Neural cell (in vitro differentiated cells): ENCODE measurements around the gene CLK4. TPM values are rescaled to one million over a fixed set of nuclear protein-coding genes. Genes with fewer than 3 reads are reported as not detected.

Experiments
- H2AFZ ChIP-seq: fragments of 200-600, 300-800 bp; sonication (generic), shearing (Covaris generic); 2 replicates; pipeline ENCODE4 v1.6.0; 2014; ENCODE audit warnings: low read depth, mild to moderate bottlenecking, antibody characterized with exemption, low read length, moderate library complexity
- H3F3A ChIP-seq: fragments of 200-600 bp; shearing (Covaris generic); 2 replicates; pipeline ENCODE4 v1.6.1; 2016; ENCODE audit warnings: mild to moderate bottlenecking, moderate library complexity, mixed read lengths, antibody characterized with exemption, low read length; ENCODE audit not compliant: insufficient read depth, poor library complexity, severe bottlenecking
- H3K27ac ChIP-seq: fragments of 200-600, 300-800 bp; sonication (generic), shearing (Covaris generic); 2 replicates; pipeline ENCODE4 v1.5.1; 2014; ENCODE audit warnings: mild to moderate bottlenecking, low read length, moderate library complexity
- H3K27me3 ChIP-seq: fragments of 300-800, 200-600 bp; sonication (generic), shearing (Covaris generic); 2 replicates; pipeline ENCODE4 v1.6.0; 2014; ENCODE audit warnings: mild to moderate bottlenecking, low read depth, low read length, moderate library complexity; ENCODE audit not compliant: insufficient read depth
- H3K36me3 ChIP-seq: fragments of 300-800, 200-600 bp; sonication (generic), shearing (Covaris generic); 2 replicates; pipeline ENCODE4 v1.5.1; 2014; ENCODE audit warnings: mild to moderate bottlenecking, antibody characterized with exemption, low read length, moderate library complexity; ENCODE audit not compliant: insufficient read depth
- H3K4me2 ChIP-seq: fragments of 300-800, 200-600 bp; sonication (generic), shearing (Covaris generic); 2 replicates; pipeline ENCODE4 v1.6.0; 2014; ENCODE audit warnings: mild to moderate bottlenecking, low read length
- H3K4me3 ChIP-seq: fragments of 300-800, 200-600 bp; sonication (generic), shearing (Covaris generic); 2 replicates; pipeline ENCODE4 v1.5.1; 2014; ENCODE audit warnings: mild to moderate bottlenecking, low read length, moderate library complexity
- H3K79me2 ChIP-seq: fragments of 200-600 bp; shearing (Covaris generic); replicated peaks from 2 replicates; pipeline ENCODE4 v1.6.0; 2014; ENCODE audit warnings: mild to moderate bottlenecking, low read length, moderate library complexity; ENCODE audit not compliant: insufficient read depth
- H3K9ac ChIP-seq: fragments of 300-800, 200-600 bp; sonication (generic), shearing (Covaris generic); 2 replicates; pipeline ENCODE4 v1.6.1; 2016; ENCODE audit warnings: mild to moderate bottlenecking, low read length, mixed read lengths
- H3K9me2 ChIP-seq: fragments of 200-600 bp; shearing (Covaris generic); 2 replicates; pipeline ENCODE4 v1.6.1; 2016; ENCODE audit warnings: mild to moderate bottlenecking, low read length, mixed read lengths; ENCODE audit not compliant: insufficient read depth
- H3K9me3 ChIP-seq: fragments of 200-600, 300-800 bp; sonication (generic), shearing (Covaris generic); 2 replicates; pipeline ENCODE4 v1.6.1; 2016; ENCODE audit warnings: mild to moderate bottlenecking, mixed run types, low read length, moderate library complexity, mixed read lengths
- H4K20me1 ChIP-seq: fragments of 200-600 bp; shearing (Covaris generic); 2 replicates; pipeline ENCODE4 v1.6.1; 2016; ENCODE audit warnings: mild to moderate bottlenecking, mixed run types; ENCODE audit not compliant: insufficient read depth
- CTCF ChIP-seq: fragments of 450-650 bp; IDR thresholded peaks from 2 replicates; pipeline ENCODE4 v1.5.1; 2014; ENCODE audit warnings: antibody characterized with exemption, mild to moderate bottlenecking, moderate library complexity; ENCODE audit not compliant: poor library complexity, severe bottlenecking
- EP300 ChIP-seq: fragments of 450-650 bp; conservative IDR thresholded peaks from 2 replicates; pipeline ENCODE4 v1.6.1; 2014; ENCODE audit warnings: antibody characterized with exemption, mild to moderate bottlenecking, moderate library complexity; ENCODE audit not compliant: poor library complexity, severe bottlenecking
- EZH2 ChIP-seq: fragments of 200-600, 300-800 bp; shearing (Covaris generic), sonication (generic); IDR thresholded peaks from 2 replicates; pipeline ENCODE4 v1.6.1; 2014; ENCODE audit warnings: antibody characterized with exemption, low read length, borderline replicate concordance, mild to moderate bottlenecking; ENCODE audit not compliant: insufficient read depth, poor library complexity, severe bottlenecking
- MXI1 ChIP-seq: fragments of 450-650 bp; conservative IDR thresholded peaks from 2 replicates; pipeline ENCODE4 v1.6.1; 2014; ENCODE audit warnings: antibody characterized with exemption, mild to moderate bottlenecking; ENCODE audit not compliant: poor library complexity, severe bottlenecking
- POLR2AphosphoS5 ChIP-seq: IDR thresholded peaks from 2 replicates; pipeline ENCODE4 v1.6.1; 2012
- RAD21 ChIP-seq: fragments of 450-650 bp; conservative IDR thresholded peaks from 2 replicates; pipeline ENCODE4 v1.6.1; 2014; ENCODE audit warnings: antibody characterized with exemption, mild to moderate bottlenecking, moderate library complexity
- REST ChIP-seq: IDR thresholded peaks from 2 replicates; pipeline ENCODE4 v1.6.1; 2012; ENCODE audit warnings: borderline replicate concordance
- SMC3 ChIP-seq: fragments of 450-650 bp; conservative IDR thresholded peaks from 2 replicates; pipeline ENCODE4 v1.6.1; 2014; ENCODE audit warnings: antibody characterized with exemption, mild to moderate bottlenecking, moderate library complexity; ENCODE audit not compliant: poor library complexity
- TAF1 ChIP-seq: IDR thresholded peaks from 2 replicates; pipeline ENCODE4 v1.6.1; 2012; ENCODE audit warnings: low read depth
- polyA plus RNA-seq: library from polyadenylated mRNA; depleted of rRNA; stranded (reverse); fragments of >200 nt; gene quantifications from 2 replicates; pipeline ENCODE4 v1.2.3, GENCODE V29; 2014

The CLK4 gene
- polyA plus RNA-seq, 1 donor from 2014 or later: 115 TPM

GRCh38 chr5:178605788-178606187 is 21.1 kb downstream of the CLK4 start:
- no peaks in the 10 kb centered on the region for H4K20me1 ChIP-seq
- no peak overlapping the region for H3K4me2 ChIP-seq
- H2AFZ ChIP-seq: no peak overlapping the region
- H3K9me2 ChIP-seq: no peaks in the 10 kb centered on the region
- H3K9ac ChIP-seq: no peak overlapping the region
- TF ChIP-seq MXI1 (no peak), POLR2AphosphoS5 (no peak), RAD21 (no peak), REST (no peak), EP300 (no peak), CTCF (no peak), EZH2 (no peak), SMC3 (no peak), TAF1 (no peak)
- H3K79me2 ChIP-seq: no peaks in the 10 kb centered on the region
- no peaks in the 10 kb centered on the region for H3K27me3 ChIP-seq
- H3K9me3 ChIP-seq: no peaks in the 10 kb centered on the region
- no peaks in the 10 kb centered on the region for H3F3A ChIP-seq
- no peak overlapping the region for H3K4me3 ChIP-seq
- H3K27ac ChIP-seq: no peak overlapping the region
- peaks cover 24% of the 10 kb centered on the region for H3K36me3 ChIP-seq

GRCh38 chr5:178602752-178603151 is 24.1 kb downstream of the CLK4 start:
- Histone ChIP-seq H3F3A (no peaks in the 10 kb centered on the region), H3K9ac (no peak overlapping the region), H3K27me3 (no peaks in the 10 kb centered on the region), H2AFZ (no peak overlapping the region), H3K27ac (no peak overlapping the region), H4K20me1 (no peaks in the 10 kb centered on the region), H3K79me2 (no peaks in the 10 kb centered on the region), H3K4me2 (no peak overlapping the region), H3K9me2 (no peaks in the 10 kb centered on the region), H3K4me3 (no peak overlapping the region), H3K36me3 (peaks cover 24% of the 10 kb centered on the region), H3K9me3 (no peaks in the 10 kb centered on the region)
- TF ChIP-seq TAF1: no peak
- no peak for TF ChIP-seq MXI1
- no peak for TF ChIP-seq EZH2
- no peak for TF ChIP-seq CTCF
- TF ChIP-seq SMC3: no peak
- no peak for TF ChIP-seq REST
- TF ChIP-seq RAD21: no peak
- TF ChIP-seq EP300: no peak
- no peak for TF ChIP-seq POLR2AphosphoS5
